ENCODE measurements around the gene BRK1.

DNA sequence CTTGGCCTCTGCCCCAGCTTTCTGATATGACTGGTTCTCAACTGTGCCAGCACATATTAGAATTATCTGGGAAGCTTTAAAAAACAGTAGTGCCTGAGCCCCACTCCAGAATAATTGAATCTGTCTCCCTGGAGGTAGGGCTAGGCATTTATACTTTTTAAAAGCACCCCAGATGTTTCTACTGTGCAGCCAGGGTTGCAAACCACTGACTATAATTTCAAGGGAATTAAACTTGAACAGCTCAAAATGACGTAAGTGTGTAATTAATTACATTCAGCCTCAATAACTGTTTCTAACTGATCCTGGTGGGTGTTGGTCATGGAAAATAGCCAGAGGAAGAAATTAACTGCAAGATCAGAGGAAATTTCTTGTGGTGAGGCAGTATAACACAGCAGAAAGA lies 44.9 kb downstream of the BRK1 start:
- TF ChIP-seq, protein P1, sequence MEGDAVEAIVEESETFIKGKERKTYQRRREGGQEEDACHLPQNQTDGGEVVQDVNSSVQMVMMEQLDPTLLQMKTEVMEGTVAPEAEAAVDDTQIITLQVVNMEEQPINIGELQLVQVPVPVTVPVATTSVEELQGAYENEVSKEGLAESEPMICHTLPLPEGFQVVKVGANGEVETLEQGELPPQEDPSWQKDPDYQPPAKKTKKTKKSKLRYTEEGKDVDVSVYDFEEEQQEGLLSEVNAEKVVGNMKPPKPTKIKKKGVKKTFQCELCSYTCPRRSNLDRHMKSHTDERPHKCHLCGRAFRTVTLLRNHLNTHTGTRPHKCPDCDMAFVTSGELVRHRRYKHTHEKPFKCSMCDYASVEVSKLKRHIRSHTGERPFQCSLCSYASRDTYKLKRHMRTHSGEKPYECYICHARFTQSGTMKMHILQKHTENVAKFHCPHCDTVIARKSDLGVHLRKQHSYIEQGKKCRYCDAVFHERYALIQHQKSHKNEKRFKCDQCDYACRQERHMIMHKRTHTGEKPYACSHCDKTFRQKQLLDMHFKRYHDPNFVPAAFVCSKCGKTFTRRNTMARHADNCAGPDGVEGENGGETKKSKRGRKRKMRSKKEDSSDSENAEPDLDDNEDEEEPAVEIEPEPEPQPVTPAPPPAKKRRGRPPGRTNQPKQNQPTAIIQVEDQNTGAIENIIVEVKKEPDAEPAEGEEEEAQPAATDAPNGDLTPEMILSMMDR (IDR thresholded peaks at IDR 0.05; ENCODE audit: low read depth, low read length): no peak
- TF ChIP-seq, protein P2, sequence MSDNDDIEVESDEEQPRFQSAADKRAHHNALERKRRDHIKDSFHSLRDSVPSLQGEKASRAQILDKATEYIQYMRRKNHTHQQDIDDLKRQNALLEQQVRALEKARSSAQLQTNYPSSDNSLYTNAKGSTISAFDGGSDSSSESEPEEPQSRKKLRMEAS (IDR thresholded peaks at IDR 0.05; ENCODE audit: low read depth, low read length): no peak
- TF ChIP-seq POLR2A (IDR thresholded peaks at IDR 0.05; ENCODE audit: extremely low read depth, insufficient read length) (no peak), MYC (IDR thresholded peaks at IDR 0.05; ENCODE audit: low read depth, low read length) (no peak)

Data from NB4 (cell line).